NCI-H345 (cell line): Measurements from ENCODE around the gene MYO16.
"Not testable (repeated sequence)": the region's sequence is repeated elsewhere in the genome, so short reads cannot be mapped to it uniquely, and the experiment has no call there.

Source experiments
- DNase-seq: peaks from one replicate; lab custom pipeline; 2025; lab: John Stamatoyannopoulos, UW

Gene MYO16

DNA sequence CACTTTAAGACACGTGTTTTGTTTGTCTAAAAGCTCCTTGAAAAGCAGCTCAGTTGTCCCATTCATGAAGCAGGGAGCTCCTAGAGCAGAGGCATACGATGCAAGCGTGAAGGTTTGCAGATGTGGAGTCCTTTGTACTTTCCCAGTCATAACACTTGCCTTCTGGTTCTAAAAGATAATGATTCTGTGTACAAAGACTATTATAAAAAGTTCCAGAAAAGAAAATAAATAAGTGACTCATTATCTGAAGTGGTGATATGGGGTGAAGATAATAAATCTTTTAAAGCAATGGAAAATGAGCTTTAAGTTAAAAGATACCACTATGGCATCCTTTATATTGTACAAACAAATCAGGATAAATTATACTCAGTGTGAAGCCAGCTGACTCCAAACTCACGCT, 569.9 kb downstream of the MYO16 start:
- DNase-seq, result no peak

DNA sequence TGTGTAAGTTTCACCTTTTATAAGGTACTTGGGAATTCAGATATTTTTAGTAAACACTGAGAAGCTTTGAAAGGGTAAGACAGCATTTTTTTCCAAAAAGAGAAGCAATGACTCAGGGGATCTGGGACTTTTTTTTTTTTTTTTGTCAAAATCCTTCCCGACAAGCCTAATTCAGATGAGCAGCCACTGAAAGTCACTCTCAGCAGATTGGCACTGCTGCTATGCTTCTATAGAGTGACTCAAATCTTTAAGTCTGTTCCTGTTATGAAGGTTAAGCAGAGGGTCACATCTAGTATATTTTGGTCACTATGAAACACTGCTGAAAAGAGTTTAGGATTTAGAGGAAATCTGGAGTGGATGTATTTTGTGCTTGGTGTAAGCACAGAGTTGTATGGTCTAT, 571.1 kb downstream of the MYO16 start:
- no peak for DNase-seq

GRCh38 chr13:109203587-109203986, 574.2 kb downstream of the MYO16 start:
- DNase-seq, result no peak

DNA sequence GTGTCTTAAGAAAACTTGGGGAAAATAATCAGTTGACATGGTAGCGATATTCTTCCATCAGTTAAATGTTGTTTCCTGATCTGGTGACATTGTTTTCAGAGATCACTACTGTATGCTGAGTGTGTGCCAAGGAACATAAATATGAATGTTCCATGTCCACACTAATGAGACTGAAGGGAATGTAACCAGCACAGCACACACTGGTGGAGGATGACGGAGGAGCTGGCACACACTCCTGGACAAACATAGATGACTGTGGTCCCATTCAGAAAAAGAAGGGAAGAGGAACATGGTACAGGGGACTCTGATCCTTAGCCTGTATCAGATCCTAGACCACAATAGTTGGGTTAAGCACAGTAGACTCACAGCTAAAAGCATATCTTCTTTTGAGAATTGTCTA, 574.8 kb downstream of the MYO16 start:
- DNase-seq, result no peak

DNA sequence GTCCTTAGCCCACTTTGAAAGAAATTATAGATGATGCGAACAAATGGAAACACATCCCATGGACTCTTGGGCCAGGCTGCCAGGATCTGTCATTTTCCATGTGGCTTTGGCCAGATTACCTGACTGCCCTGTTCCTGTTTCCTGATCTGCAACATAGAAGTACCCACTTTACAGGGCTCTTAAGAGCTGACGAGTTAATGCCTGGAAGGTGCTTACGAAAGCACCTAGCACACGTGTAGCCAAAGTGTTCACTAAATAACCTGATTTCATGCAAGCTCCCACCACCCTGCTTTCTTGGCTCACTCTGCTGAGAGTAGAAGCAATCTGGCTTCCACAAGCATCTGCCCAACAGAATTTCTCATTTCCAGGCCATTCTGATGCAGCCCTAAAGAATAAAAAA, 575.2 kb downstream of the MYO16 start:
- no peak for DNase-seq

GRCh38 chr13:109205315-109205714, 575.9 kb downstream of the MYO16 start:
- no peak for DNase-seq

- DNase-seq, result no peak
Measured at GRCh38 chr13:109206616-109207015, 577.2 kb downstream of the MYO16 start.

DNA sequence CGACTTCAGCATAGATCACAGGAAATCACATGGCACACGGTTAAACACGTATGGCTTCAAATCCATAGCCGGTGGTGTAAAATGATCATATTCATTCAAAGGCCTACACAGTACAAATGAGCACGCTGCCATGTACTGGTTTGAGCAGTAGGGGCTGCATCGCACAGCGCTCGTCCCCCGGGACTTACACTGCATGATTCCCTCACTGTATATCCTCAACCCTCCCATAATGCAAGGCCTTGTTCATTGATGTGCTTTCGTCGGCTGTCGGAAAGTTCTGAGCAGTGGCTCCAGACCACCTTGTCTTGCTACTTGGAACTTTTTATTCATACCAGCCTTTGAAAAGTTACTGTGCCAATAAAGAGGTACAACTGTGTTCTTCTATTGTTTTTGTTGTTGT, 578.2 kb downstream of the MYO16 start:
- DNase-seq, result no peak

DNA sequence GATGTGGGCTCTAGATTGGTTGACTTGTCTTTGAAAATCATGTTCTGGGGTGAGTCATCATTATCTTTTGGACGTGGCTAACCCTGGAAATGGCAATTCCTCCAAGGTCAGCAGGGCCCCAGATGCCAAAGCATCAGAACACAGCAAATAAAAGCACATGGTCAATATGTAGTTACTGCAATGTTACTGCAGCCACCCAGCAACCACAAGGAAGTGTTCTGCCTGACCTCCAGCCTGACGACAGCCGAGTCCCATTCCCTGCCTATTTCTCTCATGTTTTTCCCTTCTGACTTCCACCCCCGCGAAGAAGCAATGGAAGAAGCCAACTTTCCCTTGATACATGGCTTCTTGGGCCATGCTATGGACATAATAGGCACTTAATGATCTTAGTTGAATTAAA, 579.1 kb downstream of the MYO16 start:
- DNase-seq, result no peak

DNA sequence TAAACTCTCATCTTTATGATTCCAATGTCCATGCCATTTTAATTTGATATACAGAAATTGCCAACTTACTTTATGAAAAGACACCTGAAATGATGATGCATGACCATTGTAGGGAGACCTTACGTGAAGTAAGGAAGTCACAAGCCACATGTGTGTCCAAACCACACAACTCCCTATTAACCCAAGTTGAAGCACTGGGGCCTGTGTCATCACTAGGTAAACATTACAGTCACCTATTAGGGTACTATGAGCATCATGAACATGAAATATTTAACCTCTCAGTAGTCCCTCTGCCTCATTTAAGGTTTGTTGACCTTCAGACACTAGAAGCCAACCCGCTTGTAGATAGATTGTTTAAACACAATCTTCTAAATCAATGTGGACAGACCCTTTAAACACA, 580.1 kb downstream of the MYO16 start:
- DNase-seq, result no peak

GRCh38 chr13:109211616-109212015, 582.2 kb downstream of the MYO16 start:
- DNase-seq, result no peak

- DNase-seq, result no peak
Measured at GRCh38 chr13:109212650-109213049, 583.2 kb downstream of the MYO16 start.

DNA sequence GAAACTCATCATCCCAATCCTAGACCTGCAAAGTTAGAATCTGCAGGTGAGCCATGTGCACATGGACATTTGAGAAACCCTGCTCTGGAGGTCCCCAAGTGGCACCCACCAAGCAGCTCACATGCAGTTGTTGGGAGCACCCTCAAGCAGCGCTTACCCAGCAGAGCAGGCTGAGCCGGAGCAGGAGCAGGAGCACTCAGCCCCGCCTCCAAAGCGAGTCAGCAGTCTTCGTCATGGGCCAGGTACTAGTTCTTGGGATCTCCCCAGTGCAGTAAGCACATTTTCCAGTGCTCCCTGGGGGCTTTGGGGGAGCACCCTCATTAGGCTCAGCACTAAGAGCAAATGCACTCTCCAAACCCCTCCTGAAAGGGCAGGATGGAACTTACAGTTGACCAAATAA, 584.3 kb downstream of the MYO16 start:
- DNase-seq, result no peak

- no peak for DNase-seq
Measured at GRCh38 chr13:109214393-109214792, 585.0 kb downstream of the MYO16 start.

DNA sequence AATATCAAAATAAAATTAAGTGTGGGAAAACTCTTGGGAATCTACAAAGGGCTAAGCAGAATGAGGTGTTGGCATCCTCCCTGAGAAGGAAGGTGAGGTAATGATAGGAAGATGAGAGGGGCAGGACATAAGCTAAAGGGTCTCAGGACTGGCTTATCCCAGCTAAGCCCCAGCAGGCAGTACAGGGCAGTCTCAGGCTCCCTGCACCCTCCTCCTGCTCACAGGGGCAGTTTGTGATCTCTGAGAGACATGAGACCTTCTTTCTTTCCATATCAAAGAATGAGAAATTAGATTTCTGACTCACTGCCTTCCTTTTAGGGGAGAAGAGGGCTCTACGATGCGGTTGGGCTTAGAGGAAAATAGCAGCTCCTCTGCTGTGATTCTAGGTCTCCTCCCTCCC, 586.0 kb downstream of the MYO16 start:
- DNase-seq, result no peak

- not testable (repeated sequence) for DNase-seq
Measured at GRCh38 chr13:109217510-109217909, 588.1 kb downstream of the MYO16 start.

GRCh38 chr13:109220631-109221030, 591.2 kb downstream of the MYO16 start:
- DNase-seq, result no peak

- no peak for DNase-seq
Measured at GRCh38 chr13:109224033-109224432, 594.6 kb downstream of the MYO16 start.

GRCh38 chr13:109226631-109227030, 597.2 kb downstream of the MYO16 start:
- no peak for DNase-seq

DNA sequence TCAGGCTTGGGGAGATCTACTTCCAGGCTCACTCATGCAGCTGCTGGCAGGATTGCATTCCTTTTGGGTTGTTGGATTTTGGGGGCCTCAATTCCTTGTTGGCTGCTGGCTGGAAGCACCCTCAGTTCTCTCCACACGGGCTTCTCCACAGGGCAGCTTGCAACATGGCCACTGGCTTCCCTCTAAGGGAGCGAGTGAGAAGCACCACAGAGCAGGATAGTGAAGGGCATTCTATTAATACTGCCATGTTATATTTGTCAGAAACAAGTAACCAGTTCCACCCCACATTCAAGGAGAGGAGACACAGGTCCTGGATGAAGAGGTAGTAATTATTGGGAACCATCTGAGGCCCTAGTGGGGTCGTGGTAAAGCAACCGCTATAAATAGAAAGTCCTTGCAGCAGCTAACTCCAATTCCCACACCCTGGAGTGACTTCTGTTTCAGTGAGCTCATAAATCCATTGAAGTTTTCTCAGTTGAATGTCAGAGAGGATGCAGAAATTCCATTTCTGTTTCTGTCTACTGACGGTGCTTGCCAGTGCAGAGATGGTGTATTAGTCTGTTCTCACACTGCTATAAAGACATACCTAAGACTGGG, 598.0 kb downstream of the MYO16 start:
- DNase-seq, result no peak

- DNase-seq, result no peak
Measured at GRCh38 chr13:109228211-109228610, 598.8 kb downstream of the MYO16 start.

DNA sequence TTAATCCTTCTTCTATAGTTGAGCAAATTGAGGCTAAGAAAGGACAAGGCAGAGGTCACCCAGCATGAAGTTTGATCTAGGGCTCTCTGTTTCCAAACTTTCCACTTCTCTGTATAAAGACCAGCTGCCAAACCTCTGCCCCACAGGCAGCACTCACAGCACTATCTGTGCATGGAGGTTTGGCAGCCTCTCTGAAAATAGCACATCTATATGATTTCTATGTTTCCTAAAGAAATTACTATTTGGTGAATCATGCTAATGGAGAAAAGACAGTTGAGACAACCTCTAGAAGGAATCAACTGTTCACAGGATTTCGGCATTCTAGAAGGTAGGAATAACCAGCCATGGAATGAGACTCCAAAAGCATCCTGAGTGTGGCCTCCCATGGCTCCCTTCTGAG, 602.5 kb downstream of the MYO16 start:
- no peak for DNase-seq

DNA sequence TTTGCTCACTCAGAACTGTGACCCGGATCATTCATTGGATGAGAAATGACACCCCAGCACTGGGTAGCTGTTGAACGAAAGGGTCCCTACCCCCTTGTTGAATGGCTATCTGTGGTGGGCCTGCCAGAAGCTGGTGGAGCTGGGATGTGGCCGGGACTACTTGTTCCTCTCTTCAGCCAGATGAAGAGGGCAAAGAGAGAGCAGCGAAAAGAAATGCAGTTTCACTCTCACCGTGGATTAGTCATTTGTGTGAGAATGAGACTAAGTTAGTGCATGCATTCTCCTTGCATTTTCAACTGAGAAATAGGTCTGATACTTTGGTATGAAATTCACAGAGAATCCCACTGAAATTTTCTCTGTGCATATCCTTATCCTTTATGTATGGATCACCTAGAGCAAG, 603.9 kb downstream of the MYO16 start:
- DNase-seq, result no peak

DNA sequence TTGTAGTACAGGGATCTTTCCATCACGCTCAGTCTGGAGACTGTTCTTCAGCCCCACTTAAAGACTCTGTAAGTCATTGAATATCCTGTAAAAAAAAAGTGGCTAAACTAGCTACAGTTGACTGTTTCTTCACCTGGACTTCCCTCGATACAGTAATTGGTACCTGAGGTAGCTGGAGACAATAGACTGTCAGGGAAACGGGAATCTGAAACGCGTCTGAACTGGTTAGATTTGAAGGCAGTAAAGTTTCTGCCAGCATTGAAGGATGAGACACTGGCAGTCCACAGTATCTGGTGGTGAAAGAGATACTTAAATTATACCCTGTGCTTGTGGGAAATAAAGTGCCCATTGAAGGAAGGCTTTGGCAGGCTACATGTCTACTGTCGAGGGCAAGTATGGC, 606.5 kb downstream of the MYO16 start:
- DNase-seq, result no peak

DNA sequence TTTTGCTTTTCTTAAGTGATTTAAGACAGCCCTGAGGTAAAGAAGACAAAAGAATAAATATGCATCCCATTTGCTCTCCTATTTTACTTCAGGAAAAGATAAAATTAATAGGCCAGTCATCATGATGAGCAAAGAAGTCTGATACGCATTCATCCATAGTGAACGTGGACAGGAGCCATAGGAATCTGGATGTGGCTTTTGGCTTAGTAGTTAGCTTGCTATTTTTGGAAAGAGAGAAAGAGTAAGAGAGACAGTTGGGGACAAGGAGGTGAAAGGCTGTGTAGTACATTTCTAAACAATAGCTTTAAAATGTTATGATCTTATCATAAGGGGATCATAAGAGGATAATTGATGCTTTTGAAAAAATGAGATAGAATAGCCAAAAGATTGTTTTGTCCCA, 611.7 kb downstream of the MYO16 start:
- DNase-seq, result no peak
